Caco-2 (cell line): ENCODE measurements around the gene MKRN1. TPM values are rescaled to one million over a fixed set of nuclear protein-coding genes. Genes with fewer than 3 reads are reported as not detected.
A peak's percentile ranks its signal among the peaks of the same experiment; 100 is the strongest.
"Not testable (repeated sequence)": the region's sequence is repeated elsewhere in the genome, so short reads cannot be mapped to it uniquely, and the experiment has no call there.

Source experiments
- BruUV-seq: library from RNA; stranded (reverse); fragments of 400-500 nt; replicated peaks from 2 replicates; lab custom pipeline; 2021; lab: Mats Ljungman, UMichigan
- CTCF ChIA-PET: fragments of 300-600 bp; sonication (Branson Sonifier 250); formaldehyde crosslinking; loops from one replicate; lab custom pipeline; 2022; ENCODE audit warnings: antibody characterized with exemption; lab: Charles Lee
- POLR2A ChIA-PET: fragments of 300-600 bp; sonication (Branson Sonifier 250); formaldehyde crosslinking; loops from one replicate; lab custom pipeline; 2022; ENCODE audit warnings: antibody characterized with exemption; lab: Charles Lee
- DNase-seq, 2 experiments: peaks; one replicate each; pipeline versions ENCODE4 v3.0.0 to v3.0.0-alpha.2; 2020 to 2022
- H3K27me3 ChIP-seq: replicated peaks from 2 replicates; pipeline ENCODE4 v1.6.0; 2011; ENCODE audit warnings: low read length; ENCODE audit not compliant: control insufficient read depth, insufficient read depth
- H3K36me3 ChIP-seq: 2 replicates; pipeline ENCODE4 v1.5.1; 2011; ENCODE audit warnings: low read length; ENCODE audit not compliant: control insufficient read depth, insufficient read depth
- H3K4me1 ChIP-seq: fragments of 250-450 bp; sonication (Bioruptor Pico); 2 replicates; pipeline ENCODE4 v1.5.1; 2020; ENCODE audit warnings: mild to moderate bottlenecking
- H3K4me3 ChIP-seq: 2 replicates; pipeline ENCODE4 v1.5.1; 2011; ENCODE audit warnings: low read depth, mild to moderate bottlenecking, control low read depth, low read length
- H3K9me3 ChIP-seq: fragments of 250-450 bp; sonication (Bioruptor Pico); 2 replicates; pipeline ENCODE4 v1.5.1; 2020; ENCODE audit warnings: mild to moderate bottlenecking, moderate library complexity
- H3K27ac Mint-ChIP-seq: one replicate; pipeline ENCODE4 v1.8.0; 2022; ENCODE audit warnings: mixed read lengths; ENCODE audit not compliant: unreplicated experiment
- H3K27me3 Mint-ChIP-seq: one replicate; pipeline ENCODE4 v1.8.0; 2022; ENCODE audit warnings: mixed read lengths; ENCODE audit not compliant: insufficient read depth, unreplicated experiment
- H3K36me3 Mint-ChIP-seq: one replicate; pipeline ENCODE4 v1.8.0; 2022; ENCODE audit warnings: mild to moderate bottlenecking, mixed read lengths; ENCODE audit not compliant: insufficient read depth, unreplicated experiment
- H3K4me1 Mint-ChIP-seq: one replicate; pipeline ENCODE4 v1.8.0; 2022; ENCODE audit warnings: low read depth, mixed read lengths; ENCODE audit not compliant: unreplicated experiment
- H3K4me3 Mint-ChIP-seq: one replicate; pipeline ENCODE4 v1.8.0; 2022; ENCODE audit warnings: mild to moderate bottlenecking, moderate library complexity, mixed read lengths; ENCODE audit not compliant: unreplicated experiment
- H3K9me3 Mint-ChIP-seq: one replicate; pipeline ENCODE4 v1.8.0; 2022; ENCODE audit warnings: mixed read lengths; ENCODE audit not compliant: unreplicated experiment
- intact Hi-C: fragments of 100-400 bp; cut with micrococcal nuclease; formaldehyde crosslinking; loops from one replicate; pipeline ENCODE4 v1.10.0; 2022; ENCODE audit not compliant: unreplicated experiment
- total RNA-seq: library from RNA; stranded (reverse); gene quantifications from 2 replicates; pipeline ENCODE4 v1.2.3, GENCODE V29; 2022
- TF ChIP-seq, protein P1 (sequence below), 2 experiments: fragments of 200-600 bp in 1 of 2; IDR thresholded peaks; 1 replicate in 1 of 2; 2 replicates in 1 of 2; pipeline versions ENCODE4 v1.5.1 to v1.8.0; 2011 to 2022; ENCODE audit warnings: antibody characterized with exemption in 1 of 2, control low read depth in 1 of 2, inconsistent platforms in 1 of 2, low read depth in 1 of 2, low read length in 1 of 2, mild to moderate bottlenecking in 1 of 2, moderate library complexity in 1 of 2; ENCODE audit not compliant: insufficient read depth in 1 of 2, severe bottlenecking in 1 of 2, unreplicated experiment in 1 of 2

The MKRN1 gene
- total RNA-seq, 1 experiment from 2014 or later = 73.0 TPM

DNA sequence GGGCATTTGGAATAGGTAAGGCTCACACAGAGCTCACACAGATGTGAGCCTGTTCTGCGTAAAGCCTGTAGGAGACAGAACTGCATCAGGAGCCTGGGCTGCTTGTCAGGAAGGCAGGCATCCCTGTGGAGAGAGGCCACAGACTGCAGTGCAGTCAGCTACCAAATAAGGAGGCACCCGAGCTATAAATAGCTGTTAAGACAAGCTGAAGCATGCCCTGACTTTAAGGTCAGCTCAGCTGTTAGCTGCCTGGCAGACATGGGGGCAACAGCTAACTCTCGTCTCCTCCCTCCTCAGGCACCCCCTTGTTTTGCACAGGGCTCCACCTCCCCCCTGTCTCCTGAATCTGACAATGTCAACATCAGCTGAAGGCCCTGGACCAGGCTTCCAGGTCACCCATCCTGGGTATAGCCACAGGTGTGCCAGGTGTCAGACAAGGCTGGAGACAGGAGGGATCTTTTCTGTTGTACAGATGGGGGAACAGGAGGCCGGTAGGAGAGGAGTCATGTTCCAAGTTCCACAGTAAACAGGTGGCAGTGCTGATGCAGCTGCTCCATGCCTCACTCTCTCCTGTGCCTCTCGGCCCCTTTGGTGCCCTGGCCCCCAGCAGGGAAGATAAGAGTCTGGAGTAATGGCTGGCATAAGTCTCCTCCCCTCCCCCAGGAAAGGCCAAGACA, 27.6 kb upstream of the MKRN1 start:
- BruUV-seq = no TSS peak
- H3K27ac Mint-ChIP-seq = no peak overlapping the region

DNA sequence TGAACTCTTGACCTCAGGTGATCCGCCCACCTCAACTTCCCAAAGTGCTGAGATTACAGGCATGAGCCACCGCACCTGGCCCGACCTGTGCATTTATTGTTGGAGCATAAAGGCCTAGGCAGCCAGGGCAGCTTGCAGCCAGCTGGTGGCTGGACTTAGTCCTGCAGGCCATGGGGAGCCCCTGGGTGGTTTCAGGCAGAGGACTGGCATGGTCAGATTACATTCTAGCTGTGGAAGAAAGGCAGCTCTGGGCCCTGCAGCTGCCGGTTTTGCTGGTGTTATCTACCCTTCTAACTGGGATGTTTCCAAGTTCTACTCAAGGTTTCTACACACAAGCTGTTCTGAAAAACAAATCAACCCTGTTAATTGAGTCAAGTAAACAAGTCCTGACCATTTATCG, 22.7 kb upstream of the MKRN1 start:
- Mint-ChIP-seq H3K4me1 (no peaks in the 10 kb centered on the region), H3K4me3 (no peak overlapping the region), H3K9me3 (no peaks in the 10 kb centered on the region), H3K36me3 (no peaks in the 10 kb centered on the region), H3K27me3 (no peaks in the 10 kb centered on the region), H3K27ac (no peak overlapping the region)
- H3K4me1 ChIP-seq = no peaks in the 10 kb centered on the region
- BruUV-seq = no TSS peak
- ChIA-PET CTCF (no interaction called here), POLR2A (no interaction called here)
- no peaks in the 10 kb centered on the region for H3K9me3 ChIP-seq
- DNase-seq = no peak
- H3K27me3 ChIP-seq = no peaks in the 10 kb centered on the region
- TF ChIP-seq, protein P1, sequence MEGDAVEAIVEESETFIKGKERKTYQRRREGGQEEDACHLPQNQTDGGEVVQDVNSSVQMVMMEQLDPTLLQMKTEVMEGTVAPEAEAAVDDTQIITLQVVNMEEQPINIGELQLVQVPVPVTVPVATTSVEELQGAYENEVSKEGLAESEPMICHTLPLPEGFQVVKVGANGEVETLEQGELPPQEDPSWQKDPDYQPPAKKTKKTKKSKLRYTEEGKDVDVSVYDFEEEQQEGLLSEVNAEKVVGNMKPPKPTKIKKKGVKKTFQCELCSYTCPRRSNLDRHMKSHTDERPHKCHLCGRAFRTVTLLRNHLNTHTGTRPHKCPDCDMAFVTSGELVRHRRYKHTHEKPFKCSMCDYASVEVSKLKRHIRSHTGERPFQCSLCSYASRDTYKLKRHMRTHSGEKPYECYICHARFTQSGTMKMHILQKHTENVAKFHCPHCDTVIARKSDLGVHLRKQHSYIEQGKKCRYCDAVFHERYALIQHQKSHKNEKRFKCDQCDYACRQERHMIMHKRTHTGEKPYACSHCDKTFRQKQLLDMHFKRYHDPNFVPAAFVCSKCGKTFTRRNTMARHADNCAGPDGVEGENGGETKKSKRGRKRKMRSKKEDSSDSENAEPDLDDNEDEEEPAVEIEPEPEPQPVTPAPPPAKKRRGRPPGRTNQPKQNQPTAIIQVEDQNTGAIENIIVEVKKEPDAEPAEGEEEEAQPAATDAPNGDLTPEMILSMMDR (IDR thresholded peaks at IDR 0.05; ENCODE audit: insufficient read depth in 1 of 2, low read depth in 1 of 2, low read length in 1 of 2, severe bottlenecking in 1 of 2, unreplicated experiment in 1 of 2) = no peak
- H3K36me3 ChIP-seq = no peaks in the 10 kb centered on the region
- no peak overlapping the region for H3K4me3 ChIP-seq
- intact Hi-C loops = no loop called here

More for the DNA sequence above, 27.6 kb upstream of the MKRN1 start:
- TF ChIP-seq, protein P1 (IDR thresholded peaks at IDR 0.05; ENCODE audit: insufficient read depth in 1 of 2, low read depth in 1 of 2, low read length in 1 of 2, severe bottlenecking in 1 of 2, unreplicated experiment in 1 of 2) = no peak
- Histone ChIP-seq H3K27me3 (no peaks in the 10 kb centered on the region), H3K36me3 (no peaks in the 10 kb centered on the region), H3K4me1 (no peaks in the 10 kb centered on the region), H3K4me3 (no peak overlapping the region), H3K9me3 (no peaks in the 10 kb centered on the region)
- Mint-ChIP-seq H3K36me3 (no peaks in the 10 kb centered on the region), H3K4me1 (no peaks in the 10 kb centered on the region), H3K4me3 (no peak overlapping the region), H3K27me3 (no peaks in the 10 kb centered on the region), H3K9me3 (no peaks in the 10 kb centered on the region)
- peak in 1 of 2 experiments; percentile 53 for DNase-seq
- ChIA-PET POLR2A (no interaction called here), CTCF (interaction anchor here (0.7 to 1.3 kb wide), 3 partner anchors 11 to 147 kb away, joined by 3 to 4 read pairs (median 4); no protein-coding TSS in a partner anchor)
- intact Hi-C loops = no loop called here

DNA sequence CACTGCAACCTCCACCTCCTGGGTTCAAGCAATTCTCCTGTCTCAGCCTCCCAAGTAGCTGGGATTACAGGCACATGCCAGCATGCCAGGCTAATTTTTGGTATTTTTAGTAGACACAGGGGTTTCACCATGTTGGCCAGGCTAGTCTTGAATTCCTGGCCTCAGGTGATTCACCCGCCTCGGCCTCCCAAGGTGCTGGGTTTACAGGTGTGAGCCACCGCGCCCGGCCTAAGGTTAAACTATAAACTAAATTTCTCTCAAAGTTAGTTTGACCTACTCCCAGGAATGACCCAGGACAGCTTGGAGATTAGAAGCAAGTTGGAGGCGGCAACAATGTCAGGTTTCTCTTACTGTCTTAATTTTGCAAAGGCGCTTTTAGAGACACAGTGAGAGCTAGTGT, 18.5 kb upstream of the MKRN1 start:
- H3K4me1 Mint-ChIP-seq, intact Hi-C loops: not testable (repeated sequence)

More for the DNA sequence above, 18.5 kb upstream of the MKRN1 start:
- H3K4me3 Mint-ChIP-seq, H3K27me3 ChIP-seq, H3K4me3 ChIP-seq, H3K27me3 Mint-ChIP-seq, BruUV-seq, H3K27ac Mint-ChIP-seq, H3K4me1 ChIP-seq, POLR2A ChIA-PET, H3K9me3 Mint-ChIP-seq, H3K9me3 ChIP-seq, CTCF ChIA-PET, H3K36me3 ChIP-seq, DNase-seq, H3K36me3 Mint-ChIP-seq: not testable (repeated sequence)
